MCF 10A (cell line): ENCODE data around the gene NDUFA1. TPM values are rescaled to one million over a fixed set of nuclear protein-coding genes. Genes with fewer than 3 reads are reported as not detected.
A peak's percentile ranks its signal among the peaks of the same experiment; 100 is the strongest.
"Not testable (repeated sequence)": the region's sequence is repeated elsewhere in the genome, so short reads cannot be mapped to it uniquely, and the experiment has no call there.

Source experiments
- BruUV-seq: library from RNA; stranded (reverse); fragments of 400-500 nt; replicated peaks from 2 replicates; lab custom pipeline; 2021; lab: Mats Ljungman, UMichigan
- CTCF ChIA-PET: fragments of 300-600 bp; sonication (Branson Sonifier 250); formaldehyde crosslinking; extraction: SDS; loops from one replicate; lab custom pipeline; 2021; ENCODE audit warnings: antibody characterized with exemption, inconsistent platforms; lab: Yijun Ruan, JAX
- POLR2A ChIA-PET: fragments of 300-600, 350-650 bp; sonication (Branson Sonifier 250); formaldehyde crosslinking; extraction: SDS; loops from one replicate; lab custom pipeline; 2020; ENCODE audit warnings: antibody characterized with exemption, inconsistent platforms; lab: Yijun Ruan, JAX
- DNase-seq: peaks from one replicate; pipeline ENCODE4 v3.0.0-alpha.2; 2018; ENCODE audit not compliant: unreplicated experiment
- H3K27ac Mint-ChIP-seq: one replicate; pipeline ENCODE4 v1.8.0; 2022; ENCODE audit warnings: mild to moderate bottlenecking, low read depth, mixed read lengths; ENCODE audit not compliant: unreplicated experiment
- H3K27me3 Mint-ChIP-seq: one replicate; pipeline ENCODE4 v1.8.0; 2022; ENCODE audit warnings: mixed read lengths; ENCODE audit not compliant: insufficient read depth, unreplicated experiment
- H3K36me3 Mint-ChIP-seq: one replicate; pipeline ENCODE4 v1.8.0; 2022; ENCODE audit warnings: mild to moderate bottlenecking, moderate library complexity, mixed read lengths; ENCODE audit not compliant: insufficient read depth, unreplicated experiment
- H3K4me1 Mint-ChIP-seq: one replicate; pipeline ENCODE4 v1.8.0; 2022; ENCODE audit warnings: mixed read lengths; ENCODE audit not compliant: insufficient read depth, unreplicated experiment
- H3K4me3 Mint-ChIP-seq: one replicate; pipeline ENCODE4 v1.8.0; 2022; ENCODE audit warnings: mild to moderate bottlenecking, moderate library complexity, mixed read lengths; ENCODE audit not compliant: unreplicated experiment
- H3K9me3 Mint-ChIP-seq: one replicate; pipeline ENCODE4 v1.8.0; 2022; ENCODE audit warnings: mixed read lengths; ENCODE audit not compliant: unreplicated experiment
- intact Hi-C: fragments of 100-400 bp; cut with micrococcal nuclease; formaldehyde crosslinking; loops from 2 replicates; pipeline ENCODE4 v1.14.1; 2022
- total RNA-seq: library from RNA; stranded (reverse); gene quantifications from 2 replicates; pipeline ENCODE4 v1.2.3, GENCODE V29; 2022
- TF ChIP-seq, protein P1 (sequence below): fragments of 200-600 bp; IDR thresholded peaks from one replicate; pipeline ENCODE4 v1.8.0; 2022; ENCODE audit warnings: antibody characterized with exemption, mild to moderate bottlenecking; ENCODE audit not compliant: unreplicated experiment

NDUFA1 gene
- total RNA-seq, 1 experiment from 2014 or later: 82.8 TPM

GRCh38 chrX:119880552-119881437, 9.2 kb downstream of the NDUFA1 start:
- intact Hi-C loops: loop anchor here (1.0 kb wide), 1 partner anchor 364 kb away; no protein-coding TSS in a partner anchor
- Mint-ChIP-seq H3K36me3 (peaks cover 35% of the 10 kb centered on the region), H3K27ac (peak overlapping the region; percentile 44), H3K4me3 (no peak overlapping the region), H3K4me1 (no peaks in the 10 kb centered on the region), H3K27me3 (no peaks in the 10 kb centered on the region), H3K9me3 (no peaks in the 10 kb centered on the region)
- POLR2A ChIA-PET: interaction anchor here (0.8 kb wide), 1 partner anchor 9 kb away, joined by 3 read pairs; the partner anchor contains the start of genes NDUFA1 and RNF113A
- no TSS peak for BruUV-seq
- DNase-seq: peak; percentile 64
- TF ChIP-seq, protein P1, sequence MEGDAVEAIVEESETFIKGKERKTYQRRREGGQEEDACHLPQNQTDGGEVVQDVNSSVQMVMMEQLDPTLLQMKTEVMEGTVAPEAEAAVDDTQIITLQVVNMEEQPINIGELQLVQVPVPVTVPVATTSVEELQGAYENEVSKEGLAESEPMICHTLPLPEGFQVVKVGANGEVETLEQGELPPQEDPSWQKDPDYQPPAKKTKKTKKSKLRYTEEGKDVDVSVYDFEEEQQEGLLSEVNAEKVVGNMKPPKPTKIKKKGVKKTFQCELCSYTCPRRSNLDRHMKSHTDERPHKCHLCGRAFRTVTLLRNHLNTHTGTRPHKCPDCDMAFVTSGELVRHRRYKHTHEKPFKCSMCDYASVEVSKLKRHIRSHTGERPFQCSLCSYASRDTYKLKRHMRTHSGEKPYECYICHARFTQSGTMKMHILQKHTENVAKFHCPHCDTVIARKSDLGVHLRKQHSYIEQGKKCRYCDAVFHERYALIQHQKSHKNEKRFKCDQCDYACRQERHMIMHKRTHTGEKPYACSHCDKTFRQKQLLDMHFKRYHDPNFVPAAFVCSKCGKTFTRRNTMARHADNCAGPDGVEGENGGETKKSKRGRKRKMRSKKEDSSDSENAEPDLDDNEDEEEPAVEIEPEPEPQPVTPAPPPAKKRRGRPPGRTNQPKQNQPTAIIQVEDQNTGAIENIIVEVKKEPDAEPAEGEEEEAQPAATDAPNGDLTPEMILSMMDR: peak; percentile 73
- CTCF ChIA-PET: interaction anchor here (0.6 to 1.4 kb wide), 4 partner anchors 11 to 269 kb away, joined by 3 to 8 read pairs (median 4); no protein-coding TSS in a partner anchor

- no peaks in the 10 kb centered on the region for H3K36me3 Mint-ChIP-seq
- no peaks in the 10 kb centered on the region for H3K27me3 Mint-ChIP-seq
- no TSS peak for BruUV-seq
- intact Hi-C loops: no loop called here
- TF ChIP-seq, protein P1: no peak
- DNase-seq: peak; percentile 20
- ChIA-PET CTCF (no interaction called here), POLR2A (no interaction called here)
- no peaks in the 10 kb centered on the region for H3K9me3 Mint-ChIP-seq
- no peak overlapping the region for H3K27ac Mint-ChIP-seq
- no peak overlapping the region for H3K4me3 Mint-ChIP-seq
- H3K4me1 Mint-ChIP-seq: no peaks in the 10 kb centered on the region
Observed at GRCh38 chrX:119885554-119886428, 14.2 kb downstream of the NDUFA1 start.

GRCh38 chrX:119887721-119888425, 16.2 kb downstream of the NDUFA1 start:
- ChIA-PET POLR2A (interaction anchor here (0.7 kb wide), 1 partner anchor 23 kb away, joined by 3 read pairs; no protein-coding TSS in a partner anchor), CTCF (interaction anchor here (0.6 to 2.1 kb wide), 5 partner anchors 8 to 234 kb away, joined by 3 to 6 read pairs (median 4); partner anchors contain the start of genes AKAP14 and RPL39)
- intact Hi-C loops: no loop called here
- Mint-ChIP-seq H3K27ac (no peak overlapping the region), H3K4me3 (peak overlapping the region; percentile 33), H3K36me3 (no peaks in the 10 kb centered on the region), H3K27me3 (no peaks in the 10 kb centered on the region), H3K4me1 (no peaks in the 10 kb centered on the region), H3K9me3 (no peaks in the 10 kb centered on the region)
- peak; percentile 65 for DNase-seq
- no TSS peak for BruUV-seq
- TF ChIP-seq, protein P1: peak; percentile 30

- BruUV-seq, intact Hi-C loops, H3K36me3 Mint-ChIP-seq, H3K27ac Mint-ChIP-seq, H3K4me1 Mint-ChIP-seq, H3K9me3 Mint-ChIP-seq, H3K4me3 Mint-ChIP-seq, POLR2A ChIA-PET, H3K27me3 Mint-ChIP-seq, DNase-seq: not testable (repeated sequence)
- CTCF ChIA-PET: interaction anchor here (1.8 kb wide), 1 partner anchor 10 kb away, joined by 8 read pairs; no protein-coding TSS in a partner anchor
Observed at GRCh38 chrX:119890626-119891025, 19.0 kb downstream of the NDUFA1 start.

- BruUV-seq, H3K27ac Mint-ChIP-seq, H3K27me3 Mint-ChIP-seq, H3K4me1 Mint-ChIP-seq, DNase-seq, H3K9me3 Mint-ChIP-seq, H3K36me3 Mint-ChIP-seq, intact Hi-C loops, H3K4me3 Mint-ChIP-seq: not testable (repeated sequence)
- ChIA-PET CTCF (interaction anchor here (1.8 kb wide), 1 partner anchor 12 kb away, joined by 8 read pairs; no protein-coding TSS in a partner anchor), POLR2A (interaction anchor here (0.6 kb wide), 1 partner anchor 9 kb away, joined by 3 read pairs; no protein-coding TSS in a partner anchor)
Observed at GRCh38 chrX:119891961-119892692, 20.5 kb downstream of the NDUFA1 start.
